SH-SY5Y (cell line): ENCODE results near the gene CRIM1.

Experiments
- GATA2 ChIP-seq: IDR thresholded peaks from 2 replicates; pipeline ENCODE4 v1.6.1; 2011; ENCODE audit warnings: mild to moderate bottlenecking, low read depth, low read length
- GATA3 ChIP-seq: IDR thresholded peaks from 2 replicates; pipeline ENCODE4 v1.6.1; 2011; ENCODE audit warnings: low read depth, mild to moderate bottlenecking, low read length, moderate library complexity

- TF ChIP-seq GATA2: no peak
- TF ChIP-seq GATA3: no peak
Measured at GRCh38 chr2:36361396-36361795, 5.8 kb downstream of the CRIM1 start.
